Fibroblast of villous mesenchyme (primary cell): ENCODE results near the gene UNKL. TPM values are rescaled to one million over a fixed set of nuclear protein-coding genes. Genes with fewer than 3 reads are reported as not detected.

Experiments used
- DNase-seq: peaks from one replicate; pipeline ENCODE4 v3.0.0-alpha.2; 2010; ENCODE audit warnings: low read depth
- H3K4me3 ChIP-seq: 2 replicates; pipeline ENCODE4 v1.5.1; 2011; ENCODE audit warnings: low read depth, mild to moderate bottlenecking, low read length
- CTCF ChIP-seq: IDR thresholded peaks from 2 replicates; pipeline ENCODE4 v1.5.1; 2012; ENCODE audit warnings: low read depth, mild to moderate bottlenecking, low read length; ENCODE audit not compliant: insufficient read depth
- total RNA-seq: library from RNA; depleted of rRNA; stranded (reverse); fragments of >200 nt; gene quantifications from 2 replicates; pipeline ENCODE4 v1.2.3, GENCODE V29; 2012

UNKL gene
- total RNA-seq, 1 donor: 7.8 TPM

GRCh38 chr16:1375741-1376410 is 38.6 kb downstream of the UNKL start:
- no peak for DNase-seq
- no peak for TF ChIP-seq CTCF
- H3K4me3 ChIP-seq: no peak overlapping the region

- DNase-seq: no peak
- TF ChIP-seq CTCF: no peak
These were observed 39.2 kb downstream of the UNKL start for GRCh38 chr16:1375298-1375640.

GRCh38 chr16:1374418-1375297 is 39.8 kb downstream of the UNKL start:
- no peak for TF ChIP-seq CTCF
- DNase-seq: no peak
- H3K4me3 ChIP-seq: no peak overlapping the region

More at GRCh38 chr16:1375298-1375640, 39.2 kb downstream of the UNKL start:
- H3K4me3 ChIP-seq: no peak overlapping the region

- TF ChIP-seq CTCF: no peak
- H3K4me3 ChIP-seq: no peak overlapping the region
- DNase-seq: no peak
These were observed 42.1 kb downstream of the UNKL start for GRCh38 chr16:1372292-1372950.

GRCh38 chr16:1371054-1371978 is 43.2 kb downstream of the UNKL start:
- TF ChIP-seq CTCF: no peak
- no peak for DNase-seq

GRCh38 chr16:1367486-1368174 is 46.9 kb downstream of the UNKL start:
- no peak for TF ChIP-seq CTCF
- no peak overlapping the region for H3K4me3 ChIP-seq
- no peak for DNase-seq

More at GRCh38 chr16:1371054-1371978, 43.2 kb downstream of the UNKL start:
- H3K4me3 ChIP-seq: no peak overlapping the region
